GM12878 (cell line): Measurements from ENCODE around the gene OSCP1.

Experiments
- ATF3 ChIP-seq: IDR thresholded peaks from 2 replicates; pipeline ENCODE4 v1.6.1; 2011; ENCODE audit warnings: low read depth, mild to moderate bottlenecking, low read length, moderate library complexity, borderline replicate concordance; ENCODE audit errors: extremely low read depth
- CHD1 ChIP-seq: IDR thresholded peaks from 2 replicates; pipeline ENCODE4 v1.6.1; 2012; ENCODE audit warnings: low read depth, low read length, improper control_type of control experiment
- EZH2 ChIP-seq: IDR thresholded peaks from 2 replicates; pipeline ENCODE4 v1.6.1; 2012; ENCODE audit warnings: low read depth, mild to moderate bottlenecking, control low read depth, inconsistent platforms, low read length, borderline replicate concordance; ENCODE audit not compliant: control insufficient read depth
- RFX5 ChIP-seq: IDR thresholded peaks from 2 replicates; pipeline ENCODE4 v1.6.1; 2011; ENCODE audit warnings: low read depth, low read length, improper control_type of control experiment
- SP1 ChIP-seq: IDR thresholded peaks from one replicate; pipeline ENCODE4 v1.6.1; 2011; ENCODE audit warnings: low read depth, low read length
- SREBF1 ChIP-seq: IDR thresholded peaks from 2 replicates; pipeline ENCODE4 v1.6.1; 2012; ENCODE audit warnings: mild to moderate bottlenecking, low read length
- TAF1 ChIP-seq: IDR thresholded peaks from 2 replicates; pipeline ENCODE4 v1.6.1; 2011; ENCODE audit warnings: mild to moderate bottlenecking, low read depth, low read length, borderline replicate concordance
- ZBTB4 ChIP-seq: fragments of 450-650 bp; formaldehyde crosslinking; IDR thresholded peaks from 2 replicates; pipeline ENCODE4 v1.4.0; 2022; ENCODE audit warnings: mild to moderate bottlenecking, moderate library complexity
- ZSCAN29 ChIP-seq: fragments of 450-650 bp; IDR thresholded peaks from 2 replicates; pipeline ENCODE4 v1.6.1; 2017; ENCODE audit warnings: mild to moderate bottlenecking, moderate library complexity
- TF ChIP-seq, protein P1 (sequence below), 3 experiments: IDR thresholded peaks in 2 of 3; conservative IDR thresholded peaks in 1 of 3; 2 replicates each; pipeline ENCODE4 v1.5.1; 2011; ENCODE audit warnings: low read depth in 3 of 3, low read length in 3 of 3, mild to moderate bottlenecking in 3 of 3, control low read depth in 2 of 3, moderate library complexity in 2 of 3, inconsistent platforms in 1 of 3, mixed read lengths in 1 of 3; ENCODE audit not compliant: control insufficient read depth in 2 of 3, insufficient read depth in 1 of 3; ENCODE audit errors: extremely low read depth in 1 of 3
- TF ChIP-seq, protein P2 (sequence below): IDR thresholded peaks from 2 replicates; pipeline ENCODE4 v1.6.1; 2012; ENCODE audit warnings: low read depth, low read length, improper control_type of control experiment

- TF ChIP-seq, protein P1, sequence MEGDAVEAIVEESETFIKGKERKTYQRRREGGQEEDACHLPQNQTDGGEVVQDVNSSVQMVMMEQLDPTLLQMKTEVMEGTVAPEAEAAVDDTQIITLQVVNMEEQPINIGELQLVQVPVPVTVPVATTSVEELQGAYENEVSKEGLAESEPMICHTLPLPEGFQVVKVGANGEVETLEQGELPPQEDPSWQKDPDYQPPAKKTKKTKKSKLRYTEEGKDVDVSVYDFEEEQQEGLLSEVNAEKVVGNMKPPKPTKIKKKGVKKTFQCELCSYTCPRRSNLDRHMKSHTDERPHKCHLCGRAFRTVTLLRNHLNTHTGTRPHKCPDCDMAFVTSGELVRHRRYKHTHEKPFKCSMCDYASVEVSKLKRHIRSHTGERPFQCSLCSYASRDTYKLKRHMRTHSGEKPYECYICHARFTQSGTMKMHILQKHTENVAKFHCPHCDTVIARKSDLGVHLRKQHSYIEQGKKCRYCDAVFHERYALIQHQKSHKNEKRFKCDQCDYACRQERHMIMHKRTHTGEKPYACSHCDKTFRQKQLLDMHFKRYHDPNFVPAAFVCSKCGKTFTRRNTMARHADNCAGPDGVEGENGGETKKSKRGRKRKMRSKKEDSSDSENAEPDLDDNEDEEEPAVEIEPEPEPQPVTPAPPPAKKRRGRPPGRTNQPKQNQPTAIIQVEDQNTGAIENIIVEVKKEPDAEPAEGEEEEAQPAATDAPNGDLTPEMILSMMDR (IDR thresholded peaks at IDR 0.05 in 2 of 3, conservative IDR thresholded peaks at IDR 0.05 in 1 of 3; ENCODE audit: control insufficient read depth in 2 of 3, extremely low read depth in 1 of 3, insufficient read depth in 1 of 3, low read depth in 3 of 3, low read length in 3 of 3) = no peak
- no peak for TF ChIP-seq SP1
- TF ChIP-seq ZSCAN29 = no peak
- TF ChIP-seq ATF3 = no peak
- TF ChIP-seq EZH2 = no peak
- TF ChIP-seq, protein P2, sequence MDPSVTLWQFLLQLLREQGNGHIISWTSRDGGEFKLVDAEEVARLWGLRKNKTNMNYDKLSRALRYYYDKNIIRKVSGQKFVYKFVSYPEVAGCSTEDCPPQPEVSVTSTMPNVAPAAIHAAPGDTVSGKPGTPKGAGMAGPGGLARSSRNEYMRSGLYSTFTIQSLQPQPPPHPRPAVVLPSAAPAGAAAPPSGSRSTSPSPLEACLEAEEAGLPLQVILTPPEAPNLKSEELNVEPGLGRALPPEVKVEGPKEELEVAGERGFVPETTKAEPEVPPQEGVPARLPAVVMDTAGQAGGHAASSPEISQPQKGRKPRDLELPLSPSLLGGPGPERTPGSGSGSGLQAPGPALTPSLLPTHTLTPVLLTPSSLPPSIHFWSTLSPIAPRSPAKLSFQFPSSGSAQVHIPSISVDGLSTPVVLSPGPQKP = no peak
- no peak for TF ChIP-seq ZBTB4 (CRISPR knock-in tag)
- TF ChIP-seq RFX5 = no peak
- TF ChIP-seq SREBF1 = no peak
- no peak for TF ChIP-seq CHD1
- TF ChIP-seq TAF1 = no peak
Observed at GRCh38 chr1:36400514-36400824, 49.8 kb downstream of the OSCP1 start.
